Measurements from ENCODE around the gene ELL3.
A peak's percentile ranks its signal among the peaks of the same experiment; 100 is the strongest.
"Not testable (repeated sequence)": the region's sequence is repeated elsewhere in the genome, so short reads cannot be mapped to it uniquely, and the experiment has no call there.

Gene ELL3

GRCh38 chr15:43791993-43792760 is 15.4 kb upstream of the ELL3 start, which contains the start of gene SERF2:
SERF2 (plus strand) TSS chr15:43792320; CDS start chr15:43792377, 57 bp downstream.
- peak; percentile 98 for DNase-seq (ENCODE audit: low spot score)

GRCh38 chr15:43789409-43789808 is 12.6 kb upstream of the ELL3 start:
- DNase-seq (ENCODE audit: low spot score): no peak

- no peak for DNase-seq (ENCODE audit: low spot score)
Measured at GRCh38 chr15:43779016-43779415, 2.2 kb upstream of the ELL3 start.

- DNase-seq (ENCODE audit: low spot score): peak; percentile 89
Measured at GRCh38 chr15:43777267-43777914, 625 bp upstream of the ELL3 start.

GRCh38 chr15:43776101-43776717 is 557 bp downstream of the ELL3 start:
- no peak for DNase-seq (ENCODE audit: low spot score)

GRCh38 chr15:43775411-43775965 is 1.3 kb downstream of the ELL3 start:
- DNase-seq (ENCODE audit: low spot score): peak; percentile 79

- no peak for DNase-seq (ENCODE audit: low spot score)
Measured at GRCh38 chr15:43774062-43774461, 2.7 kb downstream of the ELL3 start.

GRCh38 chr15:43772624-43773023 is 4.1 kb downstream of the ELL3 start:
- no peak for DNase-seq (ENCODE audit: low spot score)

- DNase-seq (ENCODE audit: low spot score): no peak
Measured at GRCh38 chr15:43771816-43772215, 5.0 kb downstream of the ELL3 start.

- peak; percentile 79 for DNase-seq (ENCODE audit: low spot score)
Measured at GRCh38 chr15:43769584-43770228, 7.1 kb downstream of the ELL3 start.

GRCh38 chr15:43763819-43764446 is 12.8 kb downstream of the ELL3 start:
- no peak for DNase-seq (ENCODE audit: low spot score)

- no peak for DNase-seq (ENCODE audit: low spot score)
Measured at GRCh38 chr15:43762824-43763223, 13.9 kb downstream of the ELL3 start.

GRCh38 chr15:43751885-43752284 is 24.9 kb downstream of the ELL3 start:
- no peak for DNase-seq (ENCODE audit: low spot score)

- DNase-seq (ENCODE audit: low spot score): no peak
Measured at GRCh38 chr15:43749690-43750345, 26.9 kb downstream of the ELL3 start.

GRCh38 chr15:43748376-43748775 is 28.4 kb downstream of the ELL3 start:
- DNase-seq (ENCODE audit: low spot score): peak; percentile 71

- peak; percentile 80 for DNase-seq (ENCODE audit: low spot score)
Measured at GRCh38 chr15:43746903-43747309, 29.9 kb downstream of the ELL3 start.

GRCh38 chr15:43746245-43746902 is 30.4 kb downstream of the ELL3 start, which contains the start of gene PDIA3:
PDIA3 (plus strand) TSS chr15:43746438; CDS start chr15:43746540, 102 bp downstream.
- peak; percentile 90 for DNase-seq (ENCODE audit: low spot score)

- no peak for DNase-seq (ENCODE audit: low spot score)
Measured at GRCh38 chr15:43735416-43735815, 41.4 kb downstream of the ELL3 start.

- not testable (repeated sequence) for DNase-seq (ENCODE audit: low spot score)
Measured at GRCh38 chr15:43728053-43728725, 48.6 kb downstream of the ELL3 start.

GRCh38 chr15:43726306-43726705 is 50.5 kb downstream of the ELL3 start:
- DNase-seq (ENCODE audit: low spot score): not testable (repeated sequence)
